H4 (cell line): Measurements from ENCODE around the gene ZCCHC17. TPM values are rescaled to one million over a fixed set of nuclear protein-coding genes. Genes with fewer than 3 reads are reported as not detected.

Source experiments
- total RNA-seq: library from RNA; depleted of rRNA; stranded (reverse); fragments of >200 nt; shearing (Covaris generic); gene quantifications from 2 replicates; pipeline ENCODE4 v1.2.3, GENCODE V29; 2014; rRNA removed

Gene ZCCHC17
- total RNA-seq, 1 experiment from 2014 or later: 50.2 TPM

Other genes with a start within 250 kb of the ZCCHC17 start
- gene PUM1, start 231.3 kb upstream of the ZCCHC17 start, total RNA-seq: 29.6 and 31.7 TPM in 2 replicates
- 0.68 and 0.76 TPM in 2 replicates for gene NKAIN1, start 57.1 kb upstream of the ZCCHC17 start, total RNA-seq
- gene SNRNP40, start 244 bp upstream of the ZCCHC17 start, total RNA-seq: 134 and 141 TPM in 2 replicates
- not detected in 2 replicates for gene FABP3, start 76.0 kb downstream of the ZCCHC17 start, total RNA-seq
- gene SERINC2, start 116.2 kb downstream of the ZCCHC17 start, total RNA-seq: 9.9 and 15.0 TPM in 2 replicates